NCI-H774 (cell line): ENCODE data around the gene BCORL1.

Source experiments
- DNase-seq: peaks from one replicate; lab custom pipeline; 2025; lab: John Stamatoyannopoulos, UW

Gene BCORL1

DNA sequence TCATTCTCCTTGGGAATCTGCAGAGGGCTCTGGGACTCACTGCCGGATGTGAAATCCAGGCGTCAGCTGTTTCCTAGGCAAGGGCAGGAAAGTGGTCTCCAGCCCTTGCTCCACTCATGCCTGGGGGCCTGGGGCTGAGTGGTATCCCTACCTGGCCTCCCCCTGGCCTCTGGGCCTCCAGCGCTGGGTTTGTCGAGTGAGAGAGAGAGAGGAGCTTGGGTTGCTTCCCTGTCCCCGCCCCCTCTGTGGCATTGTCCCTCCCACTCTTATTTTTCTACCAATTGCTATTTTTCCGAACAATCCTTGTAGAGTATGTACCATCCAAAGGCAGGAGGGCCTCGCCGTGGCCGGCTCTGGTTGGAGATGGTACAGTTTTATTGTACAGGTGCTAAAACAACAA is 74.8 kb downstream of the BCORL1 start:
- DNase-seq: no peak

DNA sequence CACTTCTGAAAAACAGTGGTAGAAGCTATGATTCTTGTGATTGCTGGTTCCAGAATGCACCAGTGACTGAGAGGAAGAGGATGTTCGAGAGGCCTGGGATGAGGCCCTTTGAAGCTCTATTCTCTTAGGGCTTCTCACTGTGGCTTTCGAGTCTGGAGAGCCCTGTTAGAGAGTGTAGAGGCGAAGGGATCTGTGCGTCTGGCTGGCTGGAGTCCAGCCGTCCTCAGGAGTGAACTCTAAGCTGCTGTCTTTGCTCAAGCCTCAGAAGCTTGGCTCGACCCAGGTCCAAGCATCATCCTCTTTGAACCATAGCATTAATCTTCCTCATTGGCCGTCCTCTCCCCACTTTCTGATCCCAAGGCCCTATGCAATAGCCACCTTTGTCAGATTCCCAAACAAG is 76.2 kb downstream of the BCORL1 start:
- DNase-seq: no peak

DNA sequence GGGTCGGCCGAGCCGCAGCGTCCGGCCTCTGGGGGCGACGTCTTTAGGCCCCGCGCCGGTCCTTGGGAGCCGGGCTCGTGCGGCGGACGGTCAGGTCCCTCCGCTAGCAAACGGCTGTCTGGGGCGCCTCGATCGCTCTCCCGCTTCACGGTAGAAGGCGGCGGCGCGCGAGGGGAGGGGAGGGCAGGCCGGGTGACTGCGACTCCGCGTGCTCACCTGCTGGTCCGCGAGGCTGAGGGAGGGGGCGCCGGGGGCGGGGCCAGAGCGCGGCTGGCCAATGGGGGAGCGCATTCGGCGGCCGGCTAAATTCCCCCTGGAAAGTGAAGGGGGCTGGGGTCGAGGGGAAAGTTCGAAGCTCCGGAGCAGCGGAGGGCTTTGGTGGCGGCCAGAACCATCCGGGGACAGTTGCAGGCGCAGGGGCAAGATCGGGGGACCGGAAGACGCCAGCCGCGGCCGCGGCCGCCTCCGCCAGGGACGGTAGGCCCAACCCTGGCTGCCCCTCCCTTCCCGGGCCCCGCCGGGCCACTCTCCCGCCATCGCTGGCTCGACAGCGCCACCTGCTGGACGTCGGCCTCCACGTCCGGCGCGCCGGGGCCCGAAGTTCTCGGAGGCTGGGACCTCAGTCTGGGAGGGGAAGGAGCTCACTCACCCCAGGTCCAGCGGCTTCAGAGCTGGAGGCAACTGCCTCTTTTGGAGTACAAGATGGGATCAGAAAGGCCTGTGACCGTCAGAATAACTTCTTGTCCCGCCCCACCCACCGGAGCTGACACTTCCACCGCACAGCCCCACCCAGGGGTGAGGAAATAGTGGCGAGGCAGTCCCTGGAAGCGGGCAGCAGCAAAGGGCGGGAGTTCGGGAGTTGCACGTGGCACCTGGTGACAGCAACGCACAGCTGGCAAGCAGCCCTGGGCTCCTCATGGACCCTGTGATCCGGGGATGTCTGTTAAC is 78.0 kb downstream of the BCORL1 start:
- peak; percentile 83 for DNase-seq

DNA sequence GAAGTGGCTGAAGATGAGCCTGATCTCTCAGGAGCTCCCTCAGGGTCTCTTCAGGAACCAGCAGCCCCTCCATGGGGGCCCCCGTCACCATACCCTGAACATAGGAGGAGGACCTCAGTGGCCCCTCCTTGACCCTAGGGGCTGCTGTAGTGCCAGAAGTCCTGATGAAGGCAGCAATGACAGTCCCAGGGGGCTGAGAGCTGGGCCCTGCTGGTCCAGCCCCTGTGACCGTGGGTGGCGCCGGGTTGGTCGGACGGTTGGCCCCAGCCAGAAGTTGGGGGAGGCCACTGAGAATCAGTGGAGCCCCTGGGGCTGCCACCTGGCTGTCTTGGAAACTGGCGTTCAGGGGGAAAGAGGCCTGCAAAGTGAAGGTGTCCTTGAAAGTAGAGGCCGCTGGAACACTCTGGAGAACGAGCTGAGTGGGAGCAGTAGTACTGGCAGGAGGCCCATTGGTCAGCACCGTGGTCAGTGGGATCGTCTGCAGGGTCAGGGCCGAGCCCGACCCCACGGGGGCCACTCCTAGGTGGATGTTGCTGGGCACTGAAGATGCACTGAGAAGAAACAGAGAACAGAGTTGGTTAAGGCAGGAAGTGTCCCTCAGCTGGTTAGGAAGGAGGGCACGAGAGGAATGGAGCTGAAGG is 84.7 kb downstream of the BCORL1 start:
- no peak for DNase-seq

DNA sequence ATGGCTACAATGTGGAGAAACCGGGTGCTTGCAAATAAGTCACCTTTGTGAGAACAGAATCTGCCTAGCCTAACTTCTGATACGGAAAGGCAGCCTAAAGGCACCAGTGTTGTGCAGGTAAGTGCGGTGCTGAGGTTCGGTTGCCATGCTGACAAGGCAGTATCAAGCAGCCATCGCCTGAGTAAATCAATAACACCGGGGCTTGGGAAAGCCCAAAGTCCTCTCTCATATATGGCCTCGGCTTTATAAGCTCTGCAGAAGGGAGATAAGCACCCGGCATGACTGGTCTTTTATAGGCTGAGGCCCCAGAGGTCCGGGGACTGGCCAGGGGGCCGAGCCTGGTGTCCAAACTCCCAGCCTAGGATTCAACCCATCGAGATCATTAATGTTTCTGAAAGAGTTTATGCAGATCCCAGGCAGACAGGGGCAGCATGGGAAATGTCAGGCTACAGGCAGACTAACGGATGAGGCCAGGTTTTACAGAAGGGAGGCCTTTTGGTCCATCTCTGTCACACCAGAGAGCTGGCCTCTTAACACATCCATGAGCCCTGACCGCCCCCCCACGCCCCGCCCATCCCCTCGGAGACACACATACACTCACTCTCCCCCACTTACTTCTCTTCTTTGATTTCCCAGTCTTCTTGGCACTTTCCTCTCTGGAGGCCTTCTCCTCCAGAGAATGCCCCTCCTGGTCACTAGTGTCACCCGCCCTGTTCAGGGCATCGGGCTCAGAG is 89.3 kb downstream of the BCORL1 start:
- no peak for DNase-seq

DNA sequence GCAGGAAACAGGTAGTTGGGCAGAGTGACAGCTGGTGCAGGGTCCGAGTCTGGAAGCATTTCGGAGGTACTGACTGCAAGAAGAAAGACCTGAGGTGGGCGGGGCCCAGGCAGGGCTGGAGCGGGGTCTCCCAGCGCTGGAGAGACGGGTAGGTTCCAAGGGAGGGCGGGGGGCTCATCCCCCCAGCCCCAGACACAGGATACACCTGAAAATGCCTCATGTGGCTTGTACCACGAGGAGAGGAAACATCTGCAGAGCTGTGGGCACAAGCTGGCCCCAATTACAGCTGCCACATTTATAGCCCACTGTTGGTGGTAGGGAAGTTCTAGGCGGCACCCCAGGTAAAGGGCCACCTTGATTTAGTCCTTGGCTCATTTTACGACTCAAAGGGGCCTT is 89.9 kb downstream of the BCORL1 start:
- DNase-seq: no peak

DNA sequence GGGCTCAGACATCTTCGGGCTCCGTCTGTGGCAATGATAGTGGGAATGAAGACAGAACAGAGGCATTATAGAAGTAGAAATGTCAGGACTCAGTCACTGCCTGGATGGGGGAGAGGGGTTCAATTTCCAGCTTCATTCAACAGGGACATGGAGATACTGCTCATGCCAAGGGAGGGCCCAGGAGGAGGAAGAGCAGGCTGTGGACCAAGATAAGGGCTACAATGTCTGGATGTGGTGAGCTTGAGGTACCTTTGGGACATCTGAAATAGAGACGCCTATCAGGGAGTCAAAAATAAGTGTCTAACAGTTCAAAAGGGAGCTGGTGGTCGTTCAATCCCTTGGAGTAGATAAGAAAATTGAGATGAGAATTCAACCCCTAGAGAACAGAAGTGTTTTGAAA is 93.3 kb downstream of the BCORL1 start:
- DNase-seq: no peak

DNA sequence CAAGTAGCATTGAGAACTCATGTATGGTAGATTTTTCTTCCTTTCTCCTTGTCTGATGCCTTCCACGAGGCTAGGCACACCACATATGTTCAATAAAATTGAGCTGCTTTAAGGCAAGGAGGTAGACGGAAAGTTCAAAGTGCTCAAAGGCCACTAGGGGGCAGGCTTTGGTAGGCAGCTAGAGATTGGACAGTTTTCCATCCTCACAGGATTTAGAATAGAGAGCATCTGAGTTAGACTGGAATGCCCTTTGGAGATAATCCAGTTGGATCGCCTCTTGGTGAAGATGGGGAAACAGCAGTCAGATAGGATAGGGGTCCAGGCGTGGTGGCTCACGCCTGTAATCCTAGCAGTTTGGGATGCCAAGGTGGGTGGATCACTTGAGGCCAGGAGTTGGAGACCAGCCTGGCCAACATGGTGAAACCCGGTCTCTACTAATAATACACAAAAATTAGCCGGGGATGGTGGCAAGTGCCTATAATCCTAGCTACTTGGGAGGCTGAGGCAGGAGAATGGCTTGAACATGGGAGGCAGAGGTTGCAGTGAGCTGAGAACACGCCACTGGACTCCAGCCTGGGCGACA is 97.5 kb downstream of the BCORL1 start:
- peak; percentile 40 for DNase-seq

DNA sequence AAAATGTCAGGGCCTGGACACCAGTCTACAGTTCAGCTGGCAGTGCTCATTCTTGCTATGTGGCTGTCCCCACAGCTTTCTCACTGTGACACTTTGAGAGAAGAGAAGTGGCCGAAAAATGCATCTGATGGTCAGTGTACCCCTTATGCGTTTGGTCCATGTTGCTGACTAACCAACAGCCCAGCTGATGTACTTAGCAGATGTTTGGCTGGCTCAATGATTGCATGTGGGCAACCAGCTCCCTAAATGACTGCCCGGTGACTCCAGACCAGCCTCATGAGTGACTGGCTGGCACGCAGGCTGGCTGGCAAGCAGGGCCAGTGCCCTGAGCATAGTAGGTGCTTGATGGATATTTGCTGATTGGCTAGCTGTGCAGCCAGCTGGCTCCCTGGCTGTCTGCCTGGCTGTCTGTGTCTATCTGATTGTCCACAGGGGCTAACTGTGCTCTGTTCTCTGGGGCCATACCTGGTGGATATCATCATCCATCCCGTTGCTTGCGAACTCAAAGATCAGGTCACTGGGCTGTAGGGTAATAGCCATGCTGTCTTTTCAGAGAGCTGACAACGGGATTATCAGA is 98.4 kb downstream of the BCORL1 start:
- DNase-seq: no peak

DNA sequence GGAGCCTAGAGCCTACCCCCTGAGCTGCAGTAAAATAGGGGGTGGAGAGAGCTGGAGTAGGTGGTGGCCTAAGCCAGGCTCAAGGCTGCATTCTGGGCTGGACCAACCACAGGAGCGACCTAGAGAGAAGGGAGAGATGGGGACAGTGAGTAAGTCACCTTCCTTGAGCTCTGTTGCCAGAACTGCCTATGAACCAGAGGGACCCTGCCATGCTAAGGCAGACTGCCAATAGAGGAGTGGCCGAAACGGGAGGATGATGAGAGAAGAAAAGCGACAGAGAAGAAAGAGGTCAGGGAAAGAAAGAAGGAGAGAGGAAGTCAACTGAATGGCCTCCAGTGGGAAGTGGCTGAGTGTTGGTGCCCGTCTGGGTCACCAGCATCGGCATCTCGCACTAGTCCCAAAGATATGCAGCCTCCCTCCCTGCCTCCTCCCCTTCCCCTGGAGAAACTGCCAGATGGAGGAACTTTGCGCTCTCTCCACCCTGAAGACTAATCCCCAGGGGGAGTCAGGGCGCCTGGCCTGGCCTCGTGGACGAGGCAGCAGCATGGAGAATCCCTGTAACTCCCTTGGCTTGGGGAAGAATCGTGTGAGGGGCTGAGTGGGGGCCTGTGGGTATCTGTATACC is 99.1 kb downstream of the BCORL1 start:
- no peak for DNase-seq

DNA sequence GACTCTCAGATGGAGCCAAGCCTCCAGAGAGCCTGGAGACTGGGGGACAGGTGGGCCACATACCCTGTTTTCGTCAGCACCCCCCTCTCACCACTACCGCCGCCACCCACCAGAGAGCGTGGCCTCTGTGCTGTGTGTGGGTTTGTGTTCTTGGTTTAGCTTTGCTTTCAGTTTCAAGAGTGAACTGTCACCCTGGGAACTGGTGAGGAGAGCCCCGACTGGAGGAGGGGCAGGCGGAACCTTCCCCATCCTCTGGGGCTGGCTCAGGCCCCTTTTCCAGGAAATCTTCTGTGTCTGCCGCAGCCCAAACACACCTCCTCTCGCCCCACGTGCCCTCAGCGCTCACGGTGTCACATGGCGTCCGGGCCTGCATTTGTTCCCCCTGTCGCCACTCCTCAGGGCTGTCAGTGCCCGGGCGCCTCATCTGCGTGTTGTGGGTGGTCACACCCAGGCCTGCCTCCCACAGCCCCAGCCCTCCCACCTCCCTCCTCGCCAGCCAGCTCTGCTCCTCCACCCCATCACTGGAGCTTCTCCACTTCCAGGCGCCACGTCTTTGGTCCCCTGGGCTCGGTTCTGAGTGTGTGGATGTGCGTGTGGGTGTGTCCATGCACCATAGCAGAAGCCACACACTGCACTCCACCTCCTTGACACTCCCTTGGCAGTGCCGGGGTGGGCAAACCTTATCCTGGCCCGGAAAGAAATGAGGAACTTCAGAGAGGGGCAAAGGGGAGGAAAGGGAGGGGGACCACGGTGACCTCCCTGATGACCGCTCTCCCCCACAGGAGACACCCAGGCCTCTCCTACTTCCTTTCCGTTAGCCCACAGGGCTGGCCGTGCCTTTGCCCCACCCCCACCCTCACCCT is 100.0 kb downstream of the BCORL1 start:
- no peak for DNase-seq

DNA sequence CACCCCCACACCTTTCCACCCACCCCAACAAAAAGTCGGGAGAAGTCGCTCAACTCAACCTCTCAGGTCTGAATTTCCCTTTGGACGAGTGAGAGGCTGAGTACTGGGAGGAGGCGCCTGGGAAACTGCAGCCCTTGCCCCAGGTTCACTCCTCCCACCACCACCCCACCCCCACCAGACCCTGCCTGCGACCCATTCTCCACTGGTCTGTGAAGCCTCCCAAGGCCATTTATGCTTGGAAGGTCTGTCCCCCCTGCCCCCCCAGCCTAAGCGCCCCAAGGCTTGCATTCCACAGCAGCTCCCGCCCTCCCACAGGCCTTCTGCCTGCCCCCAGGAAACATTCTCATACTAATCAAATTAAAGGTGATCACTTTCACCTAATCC is 100.7 kb downstream of the BCORL1 start:
- DNase-seq: no peak

DNA sequence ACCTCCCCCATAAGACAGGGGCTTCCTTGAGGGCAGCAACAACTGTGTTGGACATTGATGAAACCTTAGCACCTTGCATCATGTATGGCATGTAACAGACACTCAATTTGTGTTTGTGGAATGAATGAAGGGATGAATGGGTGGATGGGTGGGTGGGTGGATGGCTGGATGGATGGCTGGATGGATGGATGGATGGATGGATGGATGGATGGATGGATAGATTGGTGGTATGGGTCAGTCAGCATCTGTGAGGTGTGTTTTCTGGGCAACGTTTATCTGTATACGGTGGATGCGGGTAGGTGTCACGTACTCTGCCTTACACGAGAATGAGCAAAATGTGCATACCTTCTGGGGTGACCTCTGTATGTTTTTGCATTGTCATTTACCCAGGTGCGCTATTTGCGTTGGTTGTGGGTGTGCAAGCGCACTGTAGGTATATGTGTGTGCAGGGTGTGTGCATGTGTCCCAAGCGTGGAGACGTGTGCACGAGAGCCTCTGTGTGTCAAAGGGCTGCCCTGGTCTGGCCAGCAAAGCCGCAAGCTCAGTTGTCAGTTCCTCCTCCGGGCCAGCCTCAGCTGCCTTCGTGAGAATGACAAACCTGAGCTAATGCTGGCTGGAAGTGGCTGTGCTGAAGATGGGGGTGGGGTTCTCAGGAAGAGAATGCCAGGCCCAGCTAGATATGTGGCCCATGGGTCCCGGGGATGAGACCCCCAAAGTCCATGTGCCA is 101.4 kb downstream of the BCORL1 start:
- DNase-seq: no peak

DNA sequence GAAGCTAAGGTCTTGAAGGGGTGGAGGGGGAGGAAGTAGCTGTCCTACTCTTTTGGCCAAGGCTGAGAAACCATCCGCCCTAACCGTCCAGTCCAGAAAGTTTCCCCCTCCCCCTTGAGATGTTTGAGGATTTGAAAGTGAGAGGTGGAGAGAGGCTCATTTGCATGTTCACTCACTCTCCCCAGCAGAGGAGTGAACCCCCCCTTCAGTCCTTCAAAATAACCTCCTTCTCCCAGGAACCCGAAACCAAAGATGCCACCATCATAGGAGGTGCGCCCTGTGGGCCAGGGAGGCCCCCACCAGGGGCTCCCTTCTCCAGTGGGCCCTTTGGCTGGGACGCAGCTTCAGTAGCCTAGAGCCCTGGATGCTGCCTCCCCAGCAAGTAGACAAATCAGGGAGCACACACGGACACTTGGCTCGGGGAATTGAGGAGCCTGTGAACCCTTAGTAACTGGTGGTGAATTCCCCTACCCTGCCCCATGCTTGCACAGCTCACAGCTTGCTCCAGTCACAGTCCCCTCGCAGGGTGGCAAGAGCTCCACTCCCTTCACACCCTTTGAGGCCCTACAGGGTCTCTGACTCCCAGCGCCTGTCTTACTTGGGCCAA is 102.3 kb downstream of the BCORL1 start:
- no peak for DNase-seq

DNA sequence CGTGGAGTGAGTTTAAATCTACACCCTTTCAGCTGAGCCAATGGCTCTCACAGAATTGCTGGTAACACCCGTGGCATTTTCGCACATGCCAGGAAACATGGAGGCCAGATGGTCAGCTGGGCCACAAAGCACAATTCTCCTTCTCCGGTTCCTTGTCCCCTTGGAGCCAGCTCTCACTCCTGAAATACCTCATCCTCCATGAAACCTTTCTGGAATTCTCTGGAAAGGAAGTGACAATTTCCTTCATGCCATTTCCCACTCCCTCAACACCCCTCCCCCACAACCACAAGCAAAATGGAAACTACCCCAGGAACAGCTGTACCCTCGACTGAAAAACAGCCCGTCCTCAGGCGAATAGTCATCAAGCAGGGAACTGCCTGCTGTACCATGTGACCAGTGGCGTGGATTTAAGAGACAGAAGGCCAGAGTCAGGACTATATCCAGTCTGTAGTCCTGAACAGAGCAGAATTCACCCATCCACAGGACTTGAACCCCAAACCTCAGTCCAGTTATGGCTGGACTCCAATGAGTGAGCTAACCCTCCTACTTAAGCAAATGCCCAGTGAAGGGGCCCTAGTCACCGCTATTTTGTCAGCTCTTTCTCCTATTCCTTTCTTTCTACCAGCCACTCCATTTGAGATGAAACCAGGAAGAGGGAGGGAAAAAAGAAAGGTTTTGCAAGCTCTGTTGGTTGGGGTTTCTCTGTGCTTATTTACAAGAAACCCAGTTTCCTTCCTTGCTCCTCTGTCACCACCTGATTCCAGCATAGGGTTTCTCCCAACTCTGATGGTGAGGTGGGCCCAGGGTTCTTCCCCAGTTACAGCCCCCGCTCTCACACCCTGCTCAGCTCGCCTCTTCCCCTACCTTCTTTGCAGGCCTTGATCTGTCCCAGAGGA is 103.4 kb downstream of the BCORL1 start:
- DNase-seq: no peak

DNA sequence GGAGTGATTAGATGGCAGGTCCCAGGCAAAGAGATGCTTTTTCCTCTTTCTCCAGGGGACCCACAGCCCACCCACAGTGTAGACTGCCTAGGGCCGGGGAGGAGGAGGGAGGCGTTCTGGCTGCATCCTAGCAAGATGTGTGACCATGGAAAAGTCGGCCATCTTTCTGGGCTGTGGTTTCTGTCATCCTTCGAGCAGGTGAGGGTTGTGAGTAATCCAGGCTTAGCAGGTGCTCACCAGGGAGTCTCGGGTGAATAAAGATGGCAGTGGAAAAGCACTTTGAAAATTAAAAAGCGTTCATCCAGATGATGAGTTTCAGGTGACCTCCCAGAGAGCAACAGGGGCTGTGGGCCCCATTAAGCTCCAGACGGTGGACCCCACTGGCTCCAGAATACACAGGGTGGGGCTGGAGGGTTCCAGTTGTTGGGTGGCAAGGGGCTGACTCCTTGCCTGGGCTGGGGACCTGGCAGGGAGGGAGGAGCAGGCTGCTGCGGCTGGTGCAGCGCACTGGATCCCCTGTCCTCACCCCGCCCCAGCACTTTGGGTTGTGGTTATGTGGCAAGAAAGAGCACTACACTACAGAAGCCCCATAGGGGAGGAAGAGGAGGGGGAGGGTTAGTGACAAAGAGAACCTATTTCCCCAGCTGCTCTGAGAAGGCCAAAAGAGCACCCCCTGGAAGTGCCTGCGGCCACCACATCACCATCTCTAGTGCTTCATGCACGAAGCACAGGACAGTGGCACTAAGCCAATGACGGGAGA is 104.2 kb downstream of the BCORL1 start:
- no peak for DNase-seq

DNA sequence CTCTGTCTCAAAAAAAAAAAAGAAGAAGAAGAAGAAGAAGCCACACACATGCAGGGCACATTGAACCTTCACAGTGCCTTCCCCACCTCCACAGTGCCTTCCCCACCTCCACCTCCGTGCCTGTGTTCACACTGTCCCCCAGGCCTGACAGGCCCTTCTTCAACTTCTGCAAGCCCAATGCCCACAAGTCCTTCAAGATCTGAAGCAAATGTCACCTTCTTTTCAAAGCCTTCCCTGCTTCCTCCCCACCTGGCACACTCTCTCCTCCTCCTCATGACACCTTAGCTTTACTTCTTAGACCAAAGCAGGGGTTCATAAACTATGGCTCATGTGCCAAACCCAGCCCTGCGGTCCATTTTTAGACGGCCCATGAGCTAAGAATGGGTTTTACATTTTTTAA is 107.9 kb downstream of the BCORL1 start:
- no peak for DNase-seq
